Kidney capillary endothelial cell (primary cell): ENCODE data around the gene FZD4.

Source experiments
- DNase-seq: peaks from one replicate; pipeline ENCODE4 v3.0.0-alpha.2; 2018; ENCODE audit warnings: low spot score

Gene FZD4

DNA sequence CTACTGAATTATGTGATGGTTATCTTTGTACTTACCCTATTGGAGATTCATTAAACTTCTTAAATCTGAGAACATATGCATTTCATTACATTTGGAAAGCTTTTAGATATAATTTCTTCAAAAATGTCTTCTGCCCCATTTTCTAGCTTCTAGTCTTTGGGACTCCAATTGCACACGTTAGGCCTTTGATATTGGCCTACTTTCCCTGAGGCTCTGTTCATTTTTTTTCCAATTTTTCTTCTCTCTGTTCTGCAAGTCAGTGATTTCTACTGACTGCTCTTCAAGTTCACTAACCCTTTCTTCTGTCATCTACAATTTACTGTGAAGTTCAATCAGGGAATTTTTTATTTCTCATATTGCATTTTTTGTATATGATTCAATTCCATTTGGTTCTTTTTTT lies 43.0 kb downstream of the FZD4 start:
- DNase-seq: no peak

DNA sequence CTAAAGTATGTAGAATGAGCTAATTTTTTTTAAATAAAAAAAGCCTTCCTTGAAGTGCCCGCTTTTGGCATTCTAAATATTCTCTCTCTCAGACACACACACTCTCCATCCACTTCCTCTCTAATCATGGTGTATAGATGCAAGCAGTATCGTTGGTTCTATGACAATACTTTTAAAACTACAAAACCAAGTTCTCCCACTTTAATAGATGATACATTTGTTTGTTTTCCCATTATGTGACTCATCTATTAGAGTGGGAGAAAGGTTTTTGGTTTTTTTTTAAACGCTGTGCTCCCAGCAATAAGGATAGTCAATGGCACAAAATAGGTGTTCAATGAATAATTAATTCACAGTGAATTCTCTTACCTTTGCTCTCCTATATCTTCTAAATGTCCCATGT lies 44.6 kb downstream of the FZD4 start:
- no peak for DNase-seq

DNA sequence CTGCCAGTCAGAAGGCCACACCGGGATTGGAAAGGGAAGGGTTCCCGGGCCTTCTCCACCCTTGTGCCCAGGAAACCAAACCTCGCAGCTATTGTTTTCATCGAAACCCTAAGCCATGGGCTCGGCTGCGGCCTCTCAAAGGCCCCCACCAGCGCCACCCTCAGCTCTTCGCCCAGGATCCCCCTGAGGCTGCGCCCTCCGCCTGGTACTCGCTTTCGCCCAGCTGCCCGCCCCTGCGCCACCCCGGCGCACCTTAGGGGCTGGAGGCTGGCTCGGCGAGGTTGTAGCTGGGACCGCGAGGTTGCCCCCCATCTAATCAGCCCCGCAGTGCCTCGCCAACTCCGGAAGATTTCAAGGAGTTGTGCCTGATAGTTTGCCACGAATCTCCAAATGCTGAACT lies 49.0 kb downstream of the FZD4 start:
- no peak for DNase-seq

DNA sequence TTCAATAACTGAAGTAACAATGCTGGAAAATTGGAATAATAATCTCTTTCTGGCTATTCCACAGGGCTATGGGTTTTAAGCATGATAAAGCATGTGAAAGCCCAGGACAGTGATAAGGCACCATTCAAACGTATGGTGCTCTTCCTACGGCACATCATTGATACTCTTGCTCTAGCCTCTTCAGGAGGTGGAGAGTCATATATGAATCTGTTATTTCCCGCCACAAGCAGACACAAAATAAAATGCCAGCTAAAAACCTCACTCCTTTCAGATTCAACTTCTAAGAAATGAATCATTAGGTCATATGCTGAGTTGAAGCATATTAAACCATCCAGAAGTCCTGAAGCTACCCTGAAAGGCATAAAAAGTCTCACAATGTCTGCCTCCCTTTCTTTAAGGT lies 49.9 kb downstream of the FZD4 start:
- no peak for DNase-seq

DNA sequence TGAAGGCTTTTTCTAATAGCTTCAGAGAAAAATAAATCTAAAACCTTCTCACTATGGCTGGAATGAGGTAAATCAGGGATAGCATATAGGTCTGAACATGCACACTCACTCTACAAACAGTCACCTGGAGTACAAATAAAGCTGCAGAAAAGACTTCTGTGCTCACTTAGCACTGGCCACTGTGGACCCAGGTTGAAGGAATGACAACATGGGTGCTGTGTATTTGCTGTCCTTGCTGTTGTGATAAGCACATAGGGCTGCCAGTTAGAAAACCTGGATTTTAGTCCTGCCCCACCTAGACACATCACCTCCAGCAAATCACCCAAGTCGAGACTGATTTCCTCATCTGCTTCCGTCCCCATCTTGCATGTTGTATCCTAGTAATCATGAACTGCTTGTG lies 51.2 kb downstream of the FZD4 start:
- no peak for DNase-seq

DNA sequence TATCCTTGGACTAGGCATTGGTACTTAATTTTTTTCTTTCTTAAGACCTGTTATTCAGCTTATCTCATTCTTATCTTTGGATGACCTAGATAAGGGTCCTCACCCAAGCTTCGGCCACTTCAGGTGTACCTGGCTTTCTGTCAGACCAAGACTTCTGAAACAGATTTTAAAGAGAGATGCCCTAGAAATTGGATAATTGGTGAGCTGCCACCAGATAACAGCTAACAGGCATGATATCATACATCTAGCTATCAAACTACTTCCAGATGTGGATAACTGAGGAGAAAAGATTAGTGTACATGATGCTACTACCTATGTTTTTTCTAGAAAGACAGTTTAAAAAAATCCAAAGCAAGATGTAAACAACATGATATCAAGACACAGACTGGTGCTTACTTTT lies 52.9 kb downstream of the FZD4 start:
- no peak for DNase-seq

DNA sequence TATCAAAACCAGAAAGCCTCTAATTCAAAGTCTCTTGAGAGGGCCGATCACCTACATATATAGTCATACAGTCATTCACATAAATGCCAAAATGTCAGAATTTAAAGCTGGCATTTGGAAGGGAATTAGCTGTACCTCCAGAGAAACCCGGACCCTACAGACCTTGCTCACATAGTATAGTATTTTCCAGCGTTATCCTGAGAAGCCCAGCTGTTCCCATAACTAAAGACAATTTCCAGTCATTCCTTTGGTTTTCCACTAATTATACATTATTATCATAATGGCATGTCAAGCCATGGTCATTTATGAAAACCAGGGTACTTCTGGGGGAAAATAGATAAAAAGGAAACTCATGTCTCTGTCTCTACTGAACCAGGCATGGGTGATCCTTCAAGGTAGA lies 53.6 kb downstream of the FZD4 start:
- DNase-seq: no peak

DNA sequence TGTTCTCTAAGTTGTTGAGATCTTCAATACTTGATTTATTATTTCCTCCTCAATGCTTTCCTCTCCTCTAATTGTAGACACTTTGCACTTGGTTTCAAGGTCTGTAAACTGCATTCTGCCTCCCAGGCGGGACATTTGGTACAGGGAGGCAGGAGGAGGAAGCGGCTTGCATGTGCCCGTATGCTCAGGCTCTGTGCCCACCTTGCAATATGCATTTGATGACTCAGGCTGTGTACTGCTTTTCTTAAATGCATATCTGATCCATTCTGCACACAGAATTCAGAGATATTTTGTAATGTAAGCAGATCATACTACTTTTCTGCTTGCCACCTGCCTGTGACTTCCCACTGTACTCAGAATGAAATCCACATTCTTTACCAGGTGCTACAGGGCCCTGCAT lies 55.0 kb downstream of the FZD4 start:
- DNase-seq: no peak

DNA sequence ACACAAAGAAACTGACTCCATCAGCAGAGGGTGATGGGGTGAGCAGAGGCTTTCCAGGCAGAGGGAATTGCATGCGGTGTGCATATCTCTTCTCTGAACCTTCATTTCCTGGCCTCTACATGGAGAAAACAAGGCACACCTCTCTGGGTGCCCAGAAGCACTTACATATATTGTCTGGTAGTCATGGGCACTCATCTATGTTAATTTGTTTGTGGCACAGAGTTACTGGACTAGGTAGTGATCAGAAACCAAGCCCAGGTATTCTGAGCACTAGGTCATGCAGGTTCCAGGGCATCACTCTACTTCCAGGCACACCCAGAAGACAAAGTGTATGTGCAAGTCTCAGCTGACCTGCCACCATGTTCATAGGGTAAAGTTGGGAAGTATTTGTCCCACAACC lies 56.5 kb downstream of the FZD4 start:
- DNase-seq: no peak

DNA sequence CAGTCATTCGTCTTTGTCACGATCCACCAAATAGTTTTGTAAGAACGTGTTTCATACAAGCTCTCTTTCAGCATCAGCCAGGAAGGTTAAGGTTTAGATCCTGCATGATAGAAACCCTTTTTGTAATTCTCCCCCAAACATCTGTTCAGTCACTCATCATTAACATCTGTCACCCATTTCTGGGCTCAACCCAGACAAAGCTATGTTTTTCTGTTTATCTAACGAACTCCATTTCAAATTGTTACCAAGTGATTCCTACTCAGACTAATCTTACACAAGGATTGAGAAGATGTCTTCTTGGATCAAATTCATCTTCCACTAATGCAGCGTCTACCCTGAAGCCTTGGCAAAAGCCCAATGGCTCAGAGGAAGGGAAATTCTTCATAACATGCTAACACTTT lies 58.8 kb downstream of the FZD4 start:
- peak; percentile 10 for DNase-seq
